Mucosa of descending colon (tissue), 3 donors: ENCODE data around the gene THADA. TPM values are rescaled to one million over a fixed set of nuclear protein-coding genes. Genes with fewer than 3 reads are reported as not detected.
"Not testable (repeated sequence)": the region's sequence is repeated elsewhere in the genome, so short reads cannot be mapped to it uniquely, and the experiment has no call there.

ENCODE experiments used
- ATAC-seq: fragments of 200-7000 bp; cut with Tn5 transposase; one replicate; pipeline ENCODE4 v1.9.1; 2020; ENCODE audit warnings: mild to moderate bottlenecking, moderate library complexity
- DNase-seq, 3 donors: peaks; one replicate each; pipeline ENCODE4 v3.0.0-alpha.2; 2020
- H3K36me3 ChIP-seq: fragments of 200-600 bp; one replicate; pipeline ENCODE4 v1.8.0; 2021; ENCODE audit warnings: low read depth, mild to moderate bottlenecking
- H3K4me1 ChIP-seq: fragments of 200-600 bp; one replicate; pipeline ENCODE4 v1.8.0; 2021; ENCODE audit warnings: low read depth, mild to moderate bottlenecking
- H3K4me3 ChIP-seq: fragments of 200-600 bp; one replicate; pipeline ENCODE4 v1.8.0; 2021; ENCODE audit warnings: mild to moderate bottlenecking
- H3K9me3 ChIP-seq: fragments of 200-600 bp; one replicate; pipeline ENCODE4 v1.8.0; 2021; ENCODE audit warnings: mild to moderate bottlenecking
- CTCF ChIP-seq: fragments of 200-600 bp; IDR thresholded peaks from one replicate; pipeline ENCODE4 v1.8.0; 2022; ENCODE audit warnings: antibody characterized with exemption, mild to moderate bottlenecking
- intact Hi-C, 2 donors: fragments of 100-400 bp; cut with DNase I in 1 of 2; cut with micrococcal nuclease in 1 of 2; formaldehyde crosslinking; loops; one replicate each; pipeline versions ENCODE4 v1.11.0 to v1.11.1; 2022; cut with DNase I, micrococcal nuclease
- total RNA-seq, 3 donors: library from RNA; stranded (reverse); fragmentation: NEBNext Ultra II Directional in 2 of 3; extraction: Animal tissue kit (Norgen Biotek cat#: 25700) in 2 of 3; gene quantifications; one replicate each; pipeline versions ENCODE4 v1.2.1 to v1.2.4, GENCODE V29; 2021 to 2023
- donor health status: DM: no; HTN: no; CAD: no; lungs with moderate emphysema.
- donor health status: DM: no; HTN: no; CAD: no.
- donor health status: DM: no; HTN: yes; CAD: no.

THADA gene
- total RNA-seq, 3 donors from 2014 or later: 20.1 to 26.7 (median 25.3) TPM

GRCh38 chr2:43540021-43540779, 55.6 kb downstream of the THADA start:
- ATAC-seq: peak; percentile 70
- no peaks in the 10 kb centered on the region for H3K9me3 ChIP-seq
- peak in 1 of 3 donors; percentile 53 for DNase-seq
- intact Hi-C loops: no loop called here
- H3K36me3 ChIP-seq: no peaks in the 10 kb centered on the region
- no peak for TF ChIP-seq CTCF
- H3K4me3 ChIP-seq: no peak overlapping the region
- H3K4me1 ChIP-seq: no peaks in the 10 kb centered on the region

DNA sequence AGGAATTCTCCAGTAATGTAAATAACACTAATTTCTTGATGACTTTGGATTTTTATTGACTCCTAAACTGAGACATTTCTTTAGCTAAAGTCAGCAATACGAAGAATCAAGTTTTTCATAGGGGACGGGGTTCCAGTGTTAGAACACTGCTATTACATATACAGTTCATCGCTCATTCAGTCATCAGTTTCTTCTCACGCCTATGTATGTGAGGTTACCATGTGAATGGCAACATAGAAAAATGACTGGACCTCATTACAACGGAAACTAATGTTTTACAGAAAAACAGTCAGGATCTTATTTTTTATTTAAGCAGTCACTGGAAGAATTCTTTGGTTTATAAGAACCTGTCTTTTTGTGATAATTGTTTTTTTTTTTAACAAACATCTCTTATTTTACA, 56.4 kb downstream of the THADA start:
- H3K9me3 ChIP-seq: no peaks in the 10 kb centered on the region
- no peak overlapping the region for H3K4me3 ChIP-seq
- intact Hi-C loops: no loop called here
- H3K36me3 ChIP-seq: no peaks in the 10 kb centered on the region
- TF ChIP-seq CTCF: no peak
- no peak for ATAC-seq
- no peak for DNase-seq
- H3K4me1 ChIP-seq: no peaks in the 10 kb centered on the region

- TF ChIP-seq CTCF: no peak
- DNase-seq (no peak), ATAC-seq (no peak)
- Histone ChIP-seq H3K4me1 (no peaks in the 10 kb centered on the region), H3K4me3 (no peak overlapping the region), H3K36me3 (no peaks in the 10 kb centered on the region), H3K9me3 (no peaks in the 10 kb centered on the region)
- intact Hi-C loops: no loop called here
These were observed 57.7 kb downstream of the THADA start for GRCh38 chr2:43538034-43538670.

DNA sequence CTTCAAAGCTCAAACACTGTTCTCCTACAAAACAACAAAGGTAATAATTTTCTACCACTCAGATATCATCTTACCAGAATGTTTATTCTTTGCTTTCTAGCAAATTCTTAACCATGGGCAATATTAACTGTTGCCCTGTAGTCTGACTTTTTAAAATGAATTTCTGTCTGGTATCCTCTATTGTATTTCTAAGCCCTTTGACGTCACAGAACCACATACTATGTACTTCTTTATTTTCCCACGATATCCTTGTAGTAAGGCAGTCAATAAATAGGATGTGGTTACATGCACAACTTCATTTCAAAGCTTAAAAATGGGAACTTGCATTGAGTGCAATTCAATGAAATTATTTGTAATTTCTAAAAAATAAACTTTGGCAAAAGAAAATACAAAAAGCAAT, 58.7 kb downstream of the THADA start:
- intact Hi-C loops: no loop called here
- Histone ChIP-seq H3K4me3 (no peak overlapping the region), H3K9me3 (no peaks in the 10 kb centered on the region), H3K36me3 (no peaks in the 10 kb centered on the region), H3K4me1 (no peaks in the 10 kb centered on the region)
- TF ChIP-seq CTCF: no peak
- peak; percentile 48 for ATAC-seq
- DNase-seq: no peak

GRCh38 chr2:43534569-43534968, 61.3 kb downstream of the THADA start:
- ATAC-seq (no peak), DNase-seq (no peak)
- TF ChIP-seq CTCF: no peak
- H3K9me3 ChIP-seq: no peaks in the 10 kb centered on the region
- H3K4me1 ChIP-seq: no peaks in the 10 kb centered on the region
- H3K36me3 ChIP-seq: no peaks in the 10 kb centered on the region
- intact Hi-C loops: no loop called here
- no peak overlapping the region for H3K4me3 ChIP-seq

DNA sequence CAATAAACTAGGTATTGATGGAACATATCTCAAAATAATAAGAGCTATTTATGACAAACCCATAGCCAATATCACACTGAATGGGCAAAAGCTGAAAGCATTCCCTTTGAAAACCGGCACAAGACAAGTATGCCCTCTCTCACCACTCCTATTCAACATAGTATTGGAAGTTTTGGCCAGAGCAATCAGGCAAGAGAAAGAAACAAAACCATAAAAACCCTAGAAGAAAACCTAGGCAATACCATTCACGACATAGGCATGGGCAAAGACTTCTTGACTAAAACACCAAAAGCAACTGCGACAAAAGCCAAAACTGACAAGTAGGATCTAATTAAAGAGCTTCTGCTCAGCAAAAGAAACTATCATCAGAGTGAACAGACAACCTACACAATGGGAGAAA, 63.3 kb downstream of the THADA start:
- H3K4me3 ChIP-seq, ATAC-seq, intact Hi-C loops, H3K4me1 ChIP-seq, H3K9me3 ChIP-seq, H3K36me3 ChIP-seq, DNase-seq: not testable (repeated sequence)
